HepG2 (cell line): ENCODE results near the gene AGXT. TPM values are rescaled to one million over a fixed set of nuclear protein-coding genes. Genes with fewer than 3 reads are reported as not detected.

Experiments
- BCL3 ChIP-seq: sonication (generic); formaldehyde crosslinking; IDR thresholded peaks from 2 replicates; pipeline ENCODE4 v1.5.1; 2020; ENCODE audit warnings: mild to moderate bottlenecking, missing genetic modification reagents, moderate library complexity
- BCL6 ChIP-seq: IDR thresholded peaks from 2 replicates; pipeline ENCODE4 v1.6.1; 2016; ENCODE audit warnings: missing genetic modification reagents, missing compliant biosample characterization
- BHLHE40 ChIP-seq: IDR thresholded peaks from 2 replicates; pipeline ENCODE4 v1.6.1; 2011; ENCODE audit warnings: low read length, improper control_type of control experiment
- DR1 ChIP-seq: sonication (generic); formaldehyde crosslinking; IDR thresholded peaks from 2 replicates; pipeline ENCODE4 v1.8.0; 2021; ENCODE audit warnings: mild to moderate bottlenecking, missing genetic modification reagents, inconsistent platforms
- FOXM1 ChIP-seq: sonication (generic); formaldehyde crosslinking; IDR thresholded peaks from 2 replicates; pipeline ENCODE4 v1.5.0; 2020; ENCODE audit warnings: missing genetic modification reagents
- HMG20B ChIP-seq: conservative IDR thresholded peaks from 2 replicates; pipeline ENCODE4 v1.6.1; 2016; ENCODE audit warnings: missing genetic modification reagents, missing compliant biosample characterization
- IRF2 ChIP-seq: IDR thresholded peaks from 2 replicates; pipeline ENCODE4 v1.6.1; 2018; ENCODE audit warnings: missing genetic modification reagents, missing compliant biosample characterization
- MEIS1 ChIP-seq: sonication (generic); formaldehyde crosslinking; IDR thresholded peaks from 2 replicates; pipeline ENCODE4 v1.9.0; 2021; ENCODE audit warnings: mild to moderate bottlenecking, missing genetic modification reagents, moderate library complexity, borderline replicate concordance
- MIER3 ChIP-seq: IDR thresholded peaks from 2 replicates; pipeline ENCODE4 v1.6.1; 2016; ENCODE audit warnings: missing compliant biosample characterization, borderline replicate concordance
- NFE2 ChIP-seq: sonication (generic); formaldehyde crosslinking; IDR thresholded peaks from 2 replicates; pipeline ENCODE4 v1.4.0; 2020; ENCODE audit warnings: missing genetic modification reagents
- PITX1 ChIP-seq: sonication (generic); formaldehyde crosslinking; IDR thresholded peaks from 2 replicates; pipeline ENCODE4 v1.5.1; 2020; ENCODE audit warnings: mild to moderate bottlenecking, missing genetic modification reagents
- RARG ChIP-seq: sonication (generic); formaldehyde crosslinking; IDR thresholded peaks from 2 replicates; pipeline ENCODE4 v1.4.0; 2020; ENCODE audit warnings: low read depth, mild to moderate bottlenecking, missing genetic modification reagents
- RXRA ChIP-seq: sonication (generic); formaldehyde crosslinking; IDR thresholded peaks from 2 replicates; pipeline ENCODE4 v1.5.1; 2020; ENCODE audit warnings: missing genetic modification reagents
- SALL2 ChIP-seq: sonication (generic); formaldehyde crosslinking; IDR thresholded peaks from 2 replicates; pipeline ENCODE4 v1.8.1; 2023; ENCODE audit warnings: mild to moderate bottlenecking, missing genetic modification reagents, inconsistent platforms
- SP140L ChIP-seq: sonication (generic); formaldehyde crosslinking; IDR thresholded peaks from 2 replicates; pipeline ENCODE4 v1.4.0; 2020; ENCODE audit warnings: missing genetic modification reagents, borderline replicate concordance
- THAP11 ChIP-seq: IDR thresholded peaks from 2 replicates; pipeline ENCODE4 v1.6.1; 2016; ENCODE audit warnings: missing biosample characterization, missing genetic modification reagents
- ZBTB1 ChIP-seq: sonication (generic); formaldehyde crosslinking; IDR thresholded peaks from 2 replicates; pipeline ENCODE4 v1.4.0; 2020; ENCODE audit warnings: missing genetic modification reagents, borderline replicate concordance
- ZNF280B ChIP-seq: sonication (generic); formaldehyde crosslinking; IDR thresholded peaks from 2 replicates; pipeline ENCODE4 v1.5.0; 2020; ENCODE audit warnings: missing genetic modification reagents, mild to moderate bottlenecking, borderline replicate concordance
- ZNF354B ChIP-seq: sonication (generic); formaldehyde crosslinking; IDR thresholded peaks from 2 replicates; pipeline ENCODE4 v1.8.0; 2022; ENCODE audit warnings: mild to moderate bottlenecking, missing genetic modification reagents
- ZNF496 ChIP-seq: sonication (generic); formaldehyde crosslinking; IDR thresholded peaks from 2 replicates; pipeline ENCODE4 v1.8.1; 2023; ENCODE audit warnings: mild to moderate bottlenecking, moderate library complexity, missing genetic modification reagents; ENCODE audit not compliant: insufficient replicate concordance
- ZNF558 ChIP-seq: sonication (generic); formaldehyde crosslinking; IDR thresholded peaks from 2 replicates; pipeline ENCODE4 v1.9.0; 2022; ENCODE audit warnings: mild to moderate bottlenecking, missing genetic modification reagents, borderline replicate concordance
- ZNF652 ChIP-seq: IDR thresholded peaks from 2 replicates; pipeline ENCODE4 v1.6.1; 2016; ENCODE audit warnings: low read depth, borderline replicate concordance
- ZNF687 ChIP-seq: sonication (generic); formaldehyde crosslinking; IDR thresholded peaks from 2 replicates; pipeline ENCODE4 v1.5.1; 2020; ENCODE audit warnings: mild to moderate bottlenecking, missing genetic modification reagents, moderate library complexity
- ZNF878 ChIP-seq: sonication (generic); formaldehyde crosslinking; IDR thresholded peaks from 2 replicates; pipeline ENCODE4 v1.8.1; 2023; ENCODE audit warnings: mild to moderate bottlenecking, missing genetic modification reagents, moderate library complexity
- ZSCAN29 ChIP-seq: sonication (generic); formaldehyde crosslinking; conservative IDR thresholded peaks from 2 replicates; pipeline ENCODE4 v1.4.0; 2020; ENCODE audit warnings: mild to moderate bottlenecking, missing genetic modification reagents
- polyA plus RNA-seq, 8 experiments: library from polyadenylated mRNA; depleted of rRNA in 3 of 8; stranded (reverse) in 7 of 8; unstranded in 1 of 8; fragments of >200 nt; fragmentation: Illumina TruSeq in 4 of 8; extraction: Trizol in 4 of 8; gene quantifications; 2 replicates each; pipeline versions ENCODE4 v1.2.1 to v1.2.3, GENCODE V29; 2011 to 2016; ENCODE audit warnings: low read depth in 4 of 8, missing spikeins in 1 of 8, mixed read lengths in 1 of 8; ENCODE audit not compliant: insufficient read depth in 1 of 8
- total RNA-seq, 5 experiments: library from RNA; depleted of rRNA; stranded (reverse); fragments of >200 nt; fragmentation: Illumina TruSeq; extraction: Trizol; gene quantifications; 2 replicates each; pipeline ENCODE4 v1.2.3, GENCODE V29; 2016; ENCODE audit warnings: low read depth in 1 of 5

AGXT gene
- total and polyA plus RNA-seq, 2 of the 13 experiments (the other 11 are each of a cell fraction or from before 2014, with no cell fraction given) = 41.9 to 96.1 TPM

- no peak for TF ChIP-seq DR1 (CRISPR knock-in tag)
- no peak for TF ChIP-seq MIER3 (CRISPR knock-in tag)
- no peak for TF ChIP-seq ZNF280B (CRISPR knock-in tag)
- no peak for TF ChIP-seq BCL6 (CRISPR knock-in tag)
- no peak for TF ChIP-seq ZNF496 (CRISPR knock-in tag)
- TF ChIP-seq IRF2 (CRISPR knock-in tag) = no peak
- no peak; the same call in 1 of the 2 replicates for TF ChIP-seq ZNF687 (CRISPR knock-in tag)
- TF ChIP-seq ZNF878 (CRISPR knock-in tag) = no peak
- no peak for TF ChIP-seq FOXM1 (CRISPR knock-in tag)
- TF ChIP-seq ZNF354B (CRISPR knock-in tag) = no peak
- no peak for TF ChIP-seq ZBTB1 (CRISPR knock-in tag)
- TF ChIP-seq ZSCAN29 = no peak
- TF ChIP-seq NFE2 (CRISPR knock-in tag) = no peak
- no peak for TF ChIP-seq THAP11 (CRISPR knock-in tag)
- 0 out of 2 replicates have a peak, but pooled peaks have one; percentile 4 for TF ChIP-seq BCL3 (CRISPR knock-in tag)
- TF ChIP-seq SP140L = no peak
- TF ChIP-seq ZNF652 (CRISPR knock-in tag) = no peak
- TF ChIP-seq BHLHE40 = no peak
- TF ChIP-seq PITX1 = no peak
- no peak for TF ChIP-seq HMG20B
- TF ChIP-seq RXRA = no peak
- no peak for TF ChIP-seq RARG
- TF ChIP-seq ZNF558 (CRISPR knock-in tag) = 0 out of 2 replicates have a peak, but pooled peaks have one; percentile 24
- TF ChIP-seq MEIS1 (CRISPR knock-in tag) = no peak
- TF ChIP-seq SALL2 = peak; percentile 33; the same call in 1 of the 2 replicates
These were observed 6.8 kb downstream of the AGXT start (continued) for GRCh38 chr2:240875228-240876034.
